A673 (cell line): Measurements from ENCODE around the gene GYG1. TPM values are rescaled to one million over a fixed set of nuclear protein-coding genes. Genes with fewer than 3 reads are reported as not detected.

Source experiments
- BruUV-seq: library from RNA; stranded (reverse); fragments of 400-500 nt; replicated peaks from 2 replicates; lab custom pipeline; 2021; lab: Mats Ljungman, UMichigan
- CTCF ChIA-PET: fragments of 300-600 bp; sonication (Branson Sonifier 250); formaldehyde crosslinking; loops from one replicate; lab custom pipeline; 2022; ENCODE audit warnings: antibody characterized with exemption; lab: Charles Lee
- POLR2A ChIA-PET: fragments of 300-600 bp; sonication (Branson Sonifier 250); formaldehyde crosslinking; loops from one replicate; lab custom pipeline; 2022; ENCODE audit warnings: antibody characterized with exemption; ENCODE audit not compliant: low non-redundant PET; lab: Charles Lee
- DNase-seq: peaks from one replicate; pipeline ENCODE4 v3.0.0-alpha.2; 2015; ENCODE audit warnings: low spot score
- H3K27ac ChIP-seq: fragments of 200-600 bp; sonication (generic); 2 replicates; pipeline ENCODE4 v1.5.1; 2016; ENCODE audit warnings: mixed run types, low read depth, mild to moderate bottlenecking, mixed read lengths, antibody characterized with exemption, low read length; ENCODE audit not compliant: poor library complexity, severe bottlenecking
- H3K27me3 ChIP-seq: fragments of 200-600 bp; sonication (generic); replicated peaks from 2 replicates; pipeline ENCODE4 v1.6.1; 2017; ENCODE audit warnings: mixed run types, low read depth, mild to moderate bottlenecking, mixed read lengths, antibody characterized with exemption, low read length; ENCODE audit not compliant: insufficient read depth, poor library complexity
- H3K36me3 ChIP-seq: fragments of 200-600 bp; sonication (generic); 2 replicates; pipeline ENCODE4 v1.6.1; 2016; ENCODE audit warnings: mixed run types, mild to moderate bottlenecking, mixed read lengths, antibody characterized with exemption, low read length; ENCODE audit not compliant: insufficient read depth, poor library complexity, severe bottlenecking
- H3K4me1 ChIP-seq: fragments of 200-600 bp; sonication (generic); 2 replicates; pipeline ENCODE4 v1.6.1; 2017; ENCODE audit warnings: mixed run types, mild to moderate bottlenecking, mixed read lengths, antibody characterized with exemption, low read length; ENCODE audit not compliant: insufficient read depth, poor library complexity, severe bottlenecking
- H3K4me3 ChIP-seq: fragments of 200-600 bp; sonication (generic); 2 replicates; pipeline ENCODE4 v1.5.1; 2016; ENCODE audit warnings: low read depth, mixed run types, mild to moderate bottlenecking, mixed read lengths, low read length; ENCODE audit not compliant: poor library complexity, severe bottlenecking
- H3K9me3 ChIP-seq: fragments of 200-600 bp; sonication (generic); 2 replicates; pipeline ENCODE4 v1.6.1; 2016; ENCODE audit warnings: mixed run types, low read depth, mild to moderate bottlenecking, mixed read lengths, antibody characterized with exemption, low read length; ENCODE audit not compliant: poor library complexity, severe bottlenecking
- EZH2 ChIP-seq: fragments of 200-600 bp; sonication (generic); IDR thresholded peaks from 2 replicates; pipeline ENCODE4 v1.6.1; 2017; ENCODE audit warnings: borderline replicate concordance, low read depth, mild to moderate bottlenecking, mixed read lengths, antibody characterized with exemption, low read length; ENCODE audit not compliant: poor library complexity, severe bottlenecking
- intact Hi-C: fragments of 100-400 bp; cut with micrococcal nuclease; formaldehyde crosslinking; loops from one replicate; pipeline ENCODE4 v1.10.0; 2022; ENCODE audit not compliant: unreplicated experiment
- total RNA-seq: library from RNA; stranded (reverse); gene quantifications from 2 replicates; pipeline ENCODE4 v1.2.3, GENCODE V29; 2021
- TF ChIP-seq, protein P1 (sequence below): fragments of 300-800, 200-600 bp; sonication (generic); conservative IDR thresholded peaks from 2 replicates; pipeline ENCODE4 v1.5.1; 2017; ENCODE audit warnings: low read depth, mild to moderate bottlenecking, antibody characterized with exemption, low read length, moderate library complexity, mixed read lengths

Gene GYG1
- total RNA-seq, 1 experiment from 2014 or later: 5.1 TPM

DNA sequence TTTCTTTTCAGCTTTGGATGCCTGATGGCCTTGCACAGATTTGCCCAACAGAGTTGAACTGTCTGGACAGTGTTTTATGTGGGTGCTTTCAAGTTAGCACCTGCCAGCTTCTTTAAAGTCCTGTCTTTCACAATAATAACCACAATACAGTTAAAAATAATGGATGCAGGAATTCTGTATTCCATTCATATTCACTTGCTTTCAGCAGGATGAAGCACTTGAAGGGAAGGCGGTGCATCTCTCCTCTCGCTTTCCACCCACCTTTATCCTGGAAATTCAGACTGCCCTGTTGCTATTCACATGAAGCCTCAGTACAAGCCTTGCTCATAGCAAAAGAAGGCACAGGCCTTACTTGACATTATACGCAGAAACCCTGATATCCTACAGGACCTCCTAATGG lies 26.5 kb upstream of the GYG1 start:
- no peaks in the 10 kb centered on the region for H3K9me3 ChIP-seq
- H3K27me3 ChIP-seq: no peaks in the 10 kb centered on the region
- intact Hi-C loops: no loop called here
- H3K27ac ChIP-seq: no peak overlapping the region
- CTCF ChIA-PET: no interaction called here
- no peaks in the 10 kb centered on the region for H3K4me1 ChIP-seq
- POLR2A ChIA-PET: no interaction called here
- no peak overlapping the region for H3K4me3 ChIP-seq
- BruUV-seq: no TSS peak
- DNase-seq: no peak
- TF ChIP-seq, protein P1, sequence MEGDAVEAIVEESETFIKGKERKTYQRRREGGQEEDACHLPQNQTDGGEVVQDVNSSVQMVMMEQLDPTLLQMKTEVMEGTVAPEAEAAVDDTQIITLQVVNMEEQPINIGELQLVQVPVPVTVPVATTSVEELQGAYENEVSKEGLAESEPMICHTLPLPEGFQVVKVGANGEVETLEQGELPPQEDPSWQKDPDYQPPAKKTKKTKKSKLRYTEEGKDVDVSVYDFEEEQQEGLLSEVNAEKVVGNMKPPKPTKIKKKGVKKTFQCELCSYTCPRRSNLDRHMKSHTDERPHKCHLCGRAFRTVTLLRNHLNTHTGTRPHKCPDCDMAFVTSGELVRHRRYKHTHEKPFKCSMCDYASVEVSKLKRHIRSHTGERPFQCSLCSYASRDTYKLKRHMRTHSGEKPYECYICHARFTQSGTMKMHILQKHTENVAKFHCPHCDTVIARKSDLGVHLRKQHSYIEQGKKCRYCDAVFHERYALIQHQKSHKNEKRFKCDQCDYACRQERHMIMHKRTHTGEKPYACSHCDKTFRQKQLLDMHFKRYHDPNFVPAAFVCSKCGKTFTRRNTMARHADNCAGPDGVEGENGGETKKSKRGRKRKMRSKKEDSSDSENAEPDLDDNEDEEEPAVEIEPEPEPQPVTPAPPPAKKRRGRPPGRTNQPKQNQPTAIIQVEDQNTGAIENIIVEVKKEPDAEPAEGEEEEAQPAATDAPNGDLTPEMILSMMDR: no peak
- TF ChIP-seq EZH2: no peak
- no peaks in the 10 kb centered on the region for H3K36me3 ChIP-seq

DNA sequence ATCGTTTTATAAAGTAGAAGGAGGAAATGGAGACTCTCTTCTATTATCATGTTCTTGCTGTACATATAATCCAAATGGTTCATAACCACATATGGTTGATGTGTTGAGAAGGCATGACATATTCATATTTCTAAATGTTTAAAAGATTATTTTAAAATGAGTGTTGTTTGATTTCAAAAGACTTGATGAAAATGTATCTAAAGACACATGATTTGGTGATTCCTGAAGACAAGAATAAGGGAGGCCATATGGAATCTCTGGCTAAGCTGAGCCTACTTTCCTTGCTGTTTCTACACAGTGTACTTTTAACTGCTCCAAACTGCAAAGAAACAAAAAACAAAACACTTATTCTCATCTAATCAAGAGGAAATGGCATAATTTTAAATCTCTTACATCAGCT lies 23.0 kb upstream of the GYG1 start:
- intact Hi-C loops: no loop called here
- BruUV-seq: no TSS peak
- H3K9me3 ChIP-seq: no peaks in the 10 kb centered on the region
- no peak for DNase-seq
- no peaks in the 10 kb centered on the region for H3K27me3 ChIP-seq
- no peak overlapping the region for H3K27ac ChIP-seq
- H3K36me3 ChIP-seq: no peaks in the 10 kb centered on the region
- no peaks in the 10 kb centered on the region for H3K4me1 ChIP-seq
- POLR2A ChIA-PET: no interaction called here
- H3K4me3 ChIP-seq: no peak overlapping the region
- no peak for TF ChIP-seq EZH2
- TF ChIP-seq, protein P1: no peak
- CTCF ChIA-PET: no interaction called here

DNA sequence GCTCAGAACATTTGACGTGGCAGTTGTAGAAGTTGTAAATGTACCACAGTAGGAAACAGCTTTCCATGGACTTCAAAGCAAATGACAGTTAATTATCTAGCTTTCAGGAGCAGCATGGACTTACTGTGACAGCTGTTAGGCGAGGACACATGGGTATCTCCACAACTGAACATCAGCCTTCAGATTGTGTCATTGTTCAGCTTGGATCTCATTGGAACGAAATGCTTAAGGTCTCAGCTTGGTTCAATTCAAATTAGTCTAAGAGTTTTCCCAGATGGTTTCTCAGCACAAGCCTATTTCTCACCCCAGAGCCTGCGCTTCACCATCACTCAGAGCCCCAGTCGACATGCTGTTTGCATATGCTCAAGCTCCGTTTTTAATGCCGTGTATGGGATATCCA lies 21.1 kb upstream of the GYG1 start:
- ChIA-PET POLR2A (no interaction called here), CTCF (interaction anchor here (0.6 kb wide), 2 partner anchors 15 to 1922 kb away, joined by 4 read pairs; no protein-coding TSS in a partner anchor)
- Histone ChIP-seq H3K9me3 (no peaks in the 10 kb centered on the region), H3K36me3 (no peaks in the 10 kb centered on the region), H3K27ac (no peak overlapping the region), H3K4me1 (no peaks in the 10 kb centered on the region), H3K4me3 (no peak overlapping the region), H3K27me3 (no peaks in the 10 kb centered on the region)
- TF ChIP-seq, protein P1: no peak
- TF ChIP-seq EZH2: no peak
- intact Hi-C loops: no loop called here
- no TSS peak for BruUV-seq
- no peak for DNase-seq
